GM12874 (cell line): ENCODE results near the gene COL6A2.

Experiments used
- TF ChIP-seq, protein P1 (sequence below): IDR thresholded peaks from 2 replicates; pipeline ENCODE4 v1.5.1; 2011; ENCODE audit warnings: low read depth, mild to moderate bottlenecking, control low read depth, low read length, moderate library complexity; ENCODE audit not compliant: insufficient read depth

The COL6A2 gene

DNA sequence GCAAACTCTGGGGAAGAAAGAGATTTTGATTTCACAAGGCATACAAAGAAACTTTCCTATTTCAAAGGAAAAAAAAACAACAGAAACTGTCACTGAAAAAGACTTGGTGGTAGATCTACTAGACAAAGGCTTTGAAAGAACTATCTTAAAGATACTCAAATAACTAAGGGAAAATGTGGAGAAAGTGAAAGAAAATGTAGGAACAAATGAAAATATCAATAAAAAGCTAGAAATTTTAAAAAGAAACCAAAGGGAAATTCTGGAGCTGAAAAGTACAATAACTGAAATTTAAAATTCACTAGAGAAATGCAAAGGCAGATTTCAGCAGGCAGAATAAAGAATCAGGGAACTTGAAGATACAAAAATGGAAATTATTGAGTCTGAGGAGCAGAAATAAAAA, 6.2 kb downstream of the COL6A2 start:
- TF ChIP-seq, protein P1, sequence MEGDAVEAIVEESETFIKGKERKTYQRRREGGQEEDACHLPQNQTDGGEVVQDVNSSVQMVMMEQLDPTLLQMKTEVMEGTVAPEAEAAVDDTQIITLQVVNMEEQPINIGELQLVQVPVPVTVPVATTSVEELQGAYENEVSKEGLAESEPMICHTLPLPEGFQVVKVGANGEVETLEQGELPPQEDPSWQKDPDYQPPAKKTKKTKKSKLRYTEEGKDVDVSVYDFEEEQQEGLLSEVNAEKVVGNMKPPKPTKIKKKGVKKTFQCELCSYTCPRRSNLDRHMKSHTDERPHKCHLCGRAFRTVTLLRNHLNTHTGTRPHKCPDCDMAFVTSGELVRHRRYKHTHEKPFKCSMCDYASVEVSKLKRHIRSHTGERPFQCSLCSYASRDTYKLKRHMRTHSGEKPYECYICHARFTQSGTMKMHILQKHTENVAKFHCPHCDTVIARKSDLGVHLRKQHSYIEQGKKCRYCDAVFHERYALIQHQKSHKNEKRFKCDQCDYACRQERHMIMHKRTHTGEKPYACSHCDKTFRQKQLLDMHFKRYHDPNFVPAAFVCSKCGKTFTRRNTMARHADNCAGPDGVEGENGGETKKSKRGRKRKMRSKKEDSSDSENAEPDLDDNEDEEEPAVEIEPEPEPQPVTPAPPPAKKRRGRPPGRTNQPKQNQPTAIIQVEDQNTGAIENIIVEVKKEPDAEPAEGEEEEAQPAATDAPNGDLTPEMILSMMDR: no peak

DNA sequence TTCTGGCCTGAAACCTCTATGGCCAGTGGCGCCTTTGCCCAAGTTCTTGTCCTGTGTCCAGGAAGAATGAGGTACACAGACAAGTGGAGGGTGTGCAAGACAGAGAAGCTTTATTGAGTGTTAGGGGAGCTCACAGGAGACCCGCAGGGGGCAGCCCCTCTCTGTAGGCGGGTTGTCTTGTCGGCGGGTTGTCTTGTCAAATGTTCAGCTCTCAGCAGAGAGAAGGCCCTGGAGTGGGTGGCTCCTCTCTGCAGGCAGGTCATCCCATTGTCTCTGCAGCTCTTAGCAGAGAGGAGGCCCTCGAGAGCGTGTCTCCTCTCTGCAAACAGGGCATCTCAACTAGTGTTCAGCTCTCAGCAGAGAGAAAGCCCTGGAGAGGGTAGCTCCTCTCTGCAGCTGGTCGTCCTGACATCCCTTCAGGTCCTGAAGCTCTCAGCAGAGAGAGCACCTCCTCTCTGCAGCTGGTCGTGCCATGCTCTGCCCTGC, 11.0 kb downstream of the COL6A2 start:
- TF ChIP-seq, protein P1: no peak

DNA sequence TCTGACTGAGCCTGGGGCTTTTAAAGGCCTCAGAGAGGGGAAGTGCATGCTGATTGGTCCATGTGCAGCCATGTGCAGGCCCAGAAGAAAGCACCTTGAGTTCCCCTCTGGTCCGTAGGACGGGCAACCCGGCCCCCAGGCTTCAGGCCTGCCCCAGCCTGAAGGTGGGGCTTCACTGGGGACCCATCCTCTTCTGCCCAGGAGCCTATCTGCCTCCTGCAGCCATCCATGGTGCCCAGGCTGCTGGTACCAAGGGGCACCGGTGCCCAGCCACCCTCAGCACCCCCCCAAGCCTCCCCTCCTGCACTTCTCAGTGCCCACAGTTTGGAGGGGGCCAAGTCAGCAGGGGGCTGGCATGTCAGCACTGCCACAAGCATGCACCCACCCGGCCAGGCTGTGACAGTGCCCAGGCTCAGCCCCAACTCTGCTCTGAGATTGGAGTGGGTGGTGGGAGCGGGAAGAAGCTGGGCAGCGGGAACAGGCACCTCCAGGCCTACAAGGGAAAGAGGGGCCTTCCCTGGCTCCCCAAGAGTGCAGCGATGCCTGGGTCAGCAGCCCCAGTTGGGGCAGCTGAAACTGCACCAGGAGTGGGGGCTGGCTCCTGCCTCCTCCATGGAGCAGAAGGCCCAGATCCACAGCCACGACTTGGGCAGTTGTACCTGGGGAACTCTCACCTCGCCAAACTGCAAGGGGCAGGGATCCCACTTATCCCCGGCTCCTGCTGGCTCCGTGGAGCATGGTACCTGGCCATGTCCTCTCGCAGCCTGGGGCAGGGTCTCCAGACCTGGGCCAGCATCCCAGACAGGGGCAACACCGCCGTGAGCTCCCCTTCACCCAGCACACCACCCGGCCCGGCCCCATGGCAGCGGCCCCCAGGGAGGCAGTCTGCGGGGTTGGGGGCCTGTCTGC, 11.7 kb downstream of the COL6A2 start:
- TF ChIP-seq, protein P1: no peak

- TF ChIP-seq, protein P1: no peak
These were observed 12.7 kb downstream of the COL6A2 start for GRCh38 chr21:46110499-46111192.

GRCh38 chr21:46111193-46111571, 13.3 kb downstream of the COL6A2 start:
- TF ChIP-seq, protein P1: no peak

DNA sequence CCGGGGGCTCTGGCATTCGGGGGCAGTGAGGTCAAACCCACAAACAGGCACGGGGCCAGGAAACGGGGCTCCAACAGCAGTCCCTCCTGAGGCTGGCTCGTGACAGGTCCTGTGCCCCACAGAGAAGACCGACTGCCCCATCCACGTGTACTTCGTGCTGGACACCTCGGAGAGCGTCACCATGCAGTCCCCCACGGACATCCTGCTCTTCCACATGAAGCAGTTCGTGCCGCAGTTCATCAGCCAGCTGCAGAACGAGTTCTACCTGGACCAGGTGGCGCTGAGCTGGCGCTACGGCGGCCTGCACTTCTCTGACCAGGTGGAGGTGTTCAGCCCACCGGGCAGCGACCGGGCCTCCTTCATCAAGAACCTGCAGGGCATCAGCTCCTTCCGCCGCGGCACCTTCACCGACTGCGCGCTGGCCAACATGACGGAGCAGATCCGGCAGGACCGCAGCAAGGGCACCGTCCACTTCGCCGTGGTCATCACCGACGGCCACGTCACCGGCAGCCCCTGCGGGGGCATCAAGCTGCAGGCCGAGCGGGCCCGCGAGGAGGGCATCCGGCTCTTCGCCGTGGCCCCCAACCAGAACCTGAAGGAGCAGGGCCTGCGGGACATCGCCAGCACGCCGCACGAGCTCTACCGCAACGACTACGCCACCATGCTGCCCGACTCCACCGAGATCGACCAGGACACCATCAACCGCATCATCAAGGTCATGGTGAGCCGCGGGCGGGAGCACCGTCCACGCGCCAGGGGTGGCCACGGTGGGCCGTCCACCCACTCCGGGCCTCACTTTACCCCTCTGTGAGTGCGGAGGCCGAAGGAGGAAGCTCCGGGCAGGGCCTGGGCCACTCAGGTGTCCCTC, 14.2 kb downstream of the COL6A2 start:
- TF ChIP-seq, protein P1: no peak

- TF ChIP-seq, protein P1: no peak
These were observed 14.9 kb downstream of the COL6A2 start for GRCh38 chr21:46112725-46113215.
